Suprapubic skin (tissue), 4 donors: ENCODE measurements around the gene F7.

Experiments used
- CTCF ChIP-seq, 2 donors: fragments of 200-600 bp in 1 of 2; fragments of 450-650 bp in 1 of 2; sonication (generic) in 1 of 2; IDR thresholded peaks; one replicate each; pipeline ENCODE4 v1.5.1; 2016 to 2019; ENCODE audit warnings: antibody characterized with exemption in 2 of 2, mild to moderate bottlenecking in 1 of 2, moderate library complexity in 1 of 2
- POLR2A ChIP-seq, 2 donors: fragments of 450-650 bp; IDR thresholded peaks; one replicate each; pipeline ENCODE4 v1.6.1; 2017; ENCODE audit warnings: antibody characterized with exemption in 2 of 2, mild to moderate bottlenecking in 2 of 2, moderate library complexity in 2 of 2
- POLR2AphosphoS5 ChIP-seq, 3 donors: sonication (generic); formaldehyde crosslinking; IDR thresholded peaks; one replicate each; pipeline ENCODE4 v1.6.1; 2017; ENCODE audit warnings: antibody characterized with exemption in 3 of 3

GRCh38 chr13:113145911-113146598 lies 40.5 kb downstream of the F7 start:
- no peak for TF ChIP-seq POLR2AphosphoS5 (IDR thresholded peaks at IDR 0.05)
- no peak for TF ChIP-seq CTCF (IDR thresholded peaks at IDR 0.05)
- TF ChIP-seq POLR2A (IDR thresholded peaks at IDR 0.05) = no peak
